ENCODE data around the gene PLEK.
"Not testable (repeated sequence)": the region's sequence is repeated elsewhere in the genome, so short reads cannot be mapped to it uniquely, and the experiment has no call there.

The PLEK gene

DNA sequence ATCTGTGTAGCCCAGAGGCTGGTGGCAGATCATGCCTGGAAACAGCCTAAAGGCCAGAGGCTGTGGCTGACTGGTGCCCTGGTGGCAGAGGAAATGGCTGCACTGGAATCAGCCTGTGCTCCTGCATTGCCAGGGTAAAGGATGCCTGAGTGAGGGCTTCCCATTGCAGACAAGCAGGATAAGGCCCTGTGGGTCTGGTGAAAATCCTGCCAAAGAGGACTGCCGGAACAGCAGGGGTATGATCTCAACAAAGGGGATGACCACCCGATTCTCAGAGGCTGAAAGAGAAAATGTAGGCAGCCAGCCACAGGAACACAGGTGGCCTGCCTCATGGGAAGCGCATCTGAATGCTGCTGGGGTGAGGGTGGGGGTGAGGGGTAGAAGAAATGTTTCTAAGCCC is 53.8 kb downstream of the PLEK start:
- DNase-seq, result no peak

DNA sequence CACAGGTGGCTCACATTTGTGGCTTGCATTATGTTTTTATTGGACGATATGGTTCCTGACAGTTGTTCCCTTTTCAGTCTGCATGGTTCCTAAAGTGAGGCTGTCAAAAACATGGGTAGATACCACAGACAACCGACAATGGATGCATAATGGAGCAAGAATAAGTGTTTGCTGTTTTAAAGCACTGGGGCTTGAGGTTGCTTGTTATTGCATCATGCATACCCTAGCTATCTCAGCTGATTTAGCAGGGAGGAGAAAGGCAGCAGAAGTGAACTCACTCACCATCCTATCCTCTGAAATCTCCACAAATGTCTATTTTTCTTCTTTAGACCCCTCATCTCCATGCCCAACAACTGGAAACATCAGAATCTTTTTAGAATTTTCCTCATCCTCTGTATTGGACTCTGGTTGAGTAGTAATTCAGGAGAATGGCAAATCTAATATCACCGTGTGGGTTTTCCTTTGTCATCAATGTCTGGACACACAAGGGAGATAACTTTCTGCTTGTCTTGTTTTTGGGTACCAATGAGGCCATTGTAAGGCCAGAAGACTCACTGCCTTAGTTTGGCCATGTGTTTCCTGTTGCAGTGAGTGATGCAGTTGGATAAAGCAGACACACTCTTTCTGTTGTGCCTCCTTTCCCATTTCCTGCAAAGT is 55.3 kb downstream of the PLEK start:
- no peak for DNase-seq

DNA sequence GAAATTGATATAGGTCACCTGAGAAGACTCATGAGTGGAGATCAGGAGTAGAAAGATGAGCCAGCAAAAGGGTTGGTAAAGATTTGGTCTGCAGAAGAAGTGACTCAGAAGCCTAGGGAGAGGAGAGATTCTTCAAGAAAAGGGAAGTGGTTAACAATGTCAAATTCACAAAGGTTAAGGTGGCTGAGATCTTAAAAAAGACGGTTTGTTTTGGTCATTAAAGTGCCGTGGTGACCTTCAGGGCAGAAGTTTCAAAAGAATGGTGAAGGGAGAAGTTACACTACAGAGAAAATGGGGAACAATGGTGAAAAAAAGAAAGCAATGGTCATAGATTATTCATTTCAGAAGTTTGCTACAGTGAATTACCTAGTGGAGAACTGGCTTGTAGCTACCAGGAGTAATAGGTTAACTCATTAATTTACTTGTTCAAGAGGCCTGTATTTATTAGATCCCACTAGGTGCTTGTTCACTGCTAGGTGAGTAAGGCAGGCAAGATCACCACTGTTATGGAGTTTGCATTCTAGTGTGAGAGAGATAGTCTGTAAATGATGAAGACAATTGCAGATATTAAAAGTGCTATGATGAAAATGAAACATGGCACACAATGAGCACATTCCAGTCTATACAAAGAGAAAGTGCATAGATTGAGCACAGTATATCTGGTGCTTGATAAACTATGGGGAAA is 59.0 kb downstream of the PLEK start:
- DNase-seq, result no peak

DNA sequence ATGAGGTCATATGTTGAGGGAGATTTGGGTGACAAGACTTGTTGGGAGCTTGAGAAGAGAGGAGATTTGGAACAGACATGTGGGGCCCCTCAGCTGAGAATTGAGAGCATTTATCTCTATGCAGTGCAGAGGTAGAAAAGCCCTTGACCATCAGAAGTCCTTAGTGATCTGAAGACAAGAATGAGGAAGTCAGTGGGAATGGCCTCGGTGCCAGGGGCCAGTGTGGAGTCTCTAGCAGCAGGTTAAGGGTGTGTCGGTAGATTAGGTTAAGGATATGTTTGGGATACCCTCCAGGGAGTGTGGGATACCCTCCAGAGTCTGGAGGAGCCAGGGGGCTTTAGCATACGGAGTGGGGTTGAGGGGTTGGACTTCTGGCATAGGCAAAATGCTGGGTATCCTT is 60.4 kb downstream of the PLEK start:
- DNase-seq, result no peak

DNA sequence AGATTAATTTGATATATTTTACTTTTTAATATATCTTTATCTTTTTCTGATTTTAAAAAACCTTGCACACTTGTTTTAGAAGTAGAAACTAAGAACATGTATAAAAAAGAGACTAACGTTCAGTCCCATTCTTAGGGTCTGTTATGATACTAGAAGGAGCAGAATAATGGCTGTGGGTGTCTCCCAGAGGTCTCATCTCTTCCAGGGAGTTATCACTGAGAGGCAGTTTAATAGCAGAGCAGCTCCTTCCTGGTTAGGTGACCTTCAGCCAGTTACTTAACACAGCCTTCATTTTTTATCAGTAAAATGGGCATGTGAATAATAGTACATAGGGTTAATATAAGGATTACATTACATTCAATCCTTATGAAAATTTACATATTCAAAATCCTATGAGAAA is 61.4 kb downstream of the PLEK start:
- no peak for DNase-seq

DNA sequence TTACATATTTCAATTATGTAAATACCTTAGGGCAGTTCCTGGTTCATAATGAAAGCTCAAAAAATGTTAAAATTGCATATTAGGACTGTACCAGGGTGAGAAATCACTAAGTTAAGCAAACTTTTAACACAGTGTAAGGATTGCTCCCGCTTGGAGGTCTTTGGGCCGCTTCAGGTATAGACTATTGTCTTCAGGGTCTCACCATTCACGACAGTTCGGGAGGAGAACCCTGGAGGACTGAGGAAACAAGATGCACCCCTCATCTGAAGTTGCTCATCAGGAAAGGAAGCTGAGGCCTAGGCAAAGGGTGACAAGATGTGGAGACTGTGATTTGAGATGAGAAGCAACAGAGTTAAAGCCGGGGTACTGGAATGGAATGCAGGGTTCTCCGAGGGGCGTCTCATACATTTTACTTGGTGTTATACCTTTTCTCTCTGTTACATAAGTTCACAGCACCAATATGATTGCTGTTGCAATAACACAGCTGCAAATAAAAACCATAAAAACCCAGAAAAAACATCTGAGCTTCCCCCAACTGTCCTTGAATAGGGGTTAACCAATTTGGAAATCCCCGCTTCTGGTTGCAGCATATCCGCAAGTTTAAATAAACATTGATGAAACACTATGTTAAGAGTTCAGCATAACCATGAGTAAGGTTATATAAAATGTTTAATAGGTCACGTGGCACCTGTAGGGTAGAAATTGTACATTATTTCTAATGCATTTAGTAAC is 61.9 kb downstream of the PLEK start:
- no peak for DNase-seq

DNA sequence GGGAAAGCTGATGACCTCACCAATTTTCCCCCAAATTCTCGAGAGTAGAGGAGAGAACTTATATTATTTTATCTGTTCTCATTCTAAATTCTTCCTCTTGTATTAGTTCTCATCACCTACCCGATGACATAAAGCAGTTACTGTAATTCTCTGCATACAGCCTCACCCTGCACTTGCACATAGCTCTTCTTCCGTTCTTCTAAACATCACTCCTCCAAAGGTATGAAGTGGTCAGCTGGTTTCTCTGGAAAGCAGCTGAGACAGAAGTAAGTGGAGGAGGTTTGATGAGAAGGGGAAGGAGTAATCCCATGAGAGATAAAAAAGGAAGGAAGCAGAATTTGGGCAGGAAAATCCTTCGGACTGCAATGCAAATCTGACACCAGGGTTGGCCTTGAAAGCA is 63.0 kb downstream of the PLEK start:
- no peak for DNase-seq

DNA sequence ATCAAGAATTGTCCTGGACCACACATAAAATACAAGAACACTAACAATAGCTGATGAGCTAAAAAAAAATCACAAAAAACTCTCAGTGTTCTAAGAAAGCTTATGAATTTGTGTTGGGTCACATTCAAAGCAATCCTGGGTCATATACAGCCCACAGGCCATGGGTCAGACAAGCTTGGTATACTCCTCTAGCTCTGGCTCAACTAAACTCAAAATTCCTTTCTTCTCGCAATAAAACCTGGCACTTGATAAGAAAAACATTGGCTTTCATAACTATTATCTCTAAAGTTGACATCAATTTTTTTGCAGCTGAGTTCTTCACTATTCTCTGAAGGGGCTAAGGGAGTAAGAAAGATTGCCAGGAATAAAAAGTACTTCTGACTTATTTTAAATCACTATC is 63.7 kb downstream of the PLEK start:
- no peak for DNase-seq

DNA sequence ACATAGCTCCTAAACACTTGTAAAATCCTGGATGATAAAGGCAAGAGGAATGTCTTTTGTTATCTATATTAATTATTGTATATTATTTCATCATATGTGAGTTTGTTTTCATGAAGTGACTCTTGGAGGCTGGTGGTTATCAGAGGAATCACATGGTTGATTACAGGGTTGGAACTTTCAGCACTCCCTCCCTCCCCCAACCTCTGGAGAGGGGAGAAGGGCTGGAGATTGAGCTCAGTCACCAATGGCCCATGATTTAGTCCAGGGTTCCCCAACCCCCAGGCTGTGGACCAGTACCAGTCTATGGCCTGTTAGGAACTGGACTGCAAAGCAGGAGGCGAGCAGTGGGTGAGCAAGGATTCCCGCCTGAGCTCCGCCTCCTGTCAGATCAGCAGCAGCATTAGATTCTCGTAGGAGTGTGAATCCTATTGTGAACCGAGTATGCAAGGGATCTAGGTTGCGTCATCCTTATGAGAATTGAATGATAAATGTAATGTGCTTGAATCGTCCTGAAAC is 64.3 kb downstream of the PLEK start:
- DNase-seq, result no peak

DNA sequence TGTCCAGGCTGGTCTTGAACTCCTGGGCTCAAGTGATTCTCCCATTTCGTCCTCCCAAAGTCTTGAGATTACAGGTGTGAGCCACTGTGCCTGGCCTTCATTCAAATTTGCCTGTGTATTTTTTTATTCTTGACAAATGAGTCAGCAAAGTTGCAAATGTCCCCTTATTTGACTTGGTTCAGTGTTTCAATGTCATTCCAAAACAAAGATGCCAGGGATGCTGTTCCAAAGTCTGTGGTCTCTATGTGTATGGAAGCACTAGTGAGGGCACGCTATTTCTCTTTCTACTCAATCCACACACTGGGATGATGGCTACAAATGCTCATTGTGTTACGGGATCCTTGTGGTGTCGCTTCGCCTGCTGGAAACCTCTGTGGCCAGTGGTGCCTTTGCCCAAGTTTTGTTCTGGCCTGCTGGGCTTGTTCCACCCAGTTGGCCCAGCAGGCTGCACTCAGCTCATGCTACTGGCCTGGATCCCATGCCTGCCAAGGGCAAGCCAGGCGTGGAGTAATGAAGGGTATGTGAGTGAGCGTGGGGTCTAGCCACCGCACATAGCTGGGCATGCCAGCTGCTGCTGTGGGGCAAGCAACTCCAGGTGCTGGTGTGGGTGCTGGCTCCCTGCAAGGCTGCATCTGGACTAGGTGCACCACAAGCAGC is 66.4 kb downstream of the PLEK start:
- DNase-seq, result no peak

DNA sequence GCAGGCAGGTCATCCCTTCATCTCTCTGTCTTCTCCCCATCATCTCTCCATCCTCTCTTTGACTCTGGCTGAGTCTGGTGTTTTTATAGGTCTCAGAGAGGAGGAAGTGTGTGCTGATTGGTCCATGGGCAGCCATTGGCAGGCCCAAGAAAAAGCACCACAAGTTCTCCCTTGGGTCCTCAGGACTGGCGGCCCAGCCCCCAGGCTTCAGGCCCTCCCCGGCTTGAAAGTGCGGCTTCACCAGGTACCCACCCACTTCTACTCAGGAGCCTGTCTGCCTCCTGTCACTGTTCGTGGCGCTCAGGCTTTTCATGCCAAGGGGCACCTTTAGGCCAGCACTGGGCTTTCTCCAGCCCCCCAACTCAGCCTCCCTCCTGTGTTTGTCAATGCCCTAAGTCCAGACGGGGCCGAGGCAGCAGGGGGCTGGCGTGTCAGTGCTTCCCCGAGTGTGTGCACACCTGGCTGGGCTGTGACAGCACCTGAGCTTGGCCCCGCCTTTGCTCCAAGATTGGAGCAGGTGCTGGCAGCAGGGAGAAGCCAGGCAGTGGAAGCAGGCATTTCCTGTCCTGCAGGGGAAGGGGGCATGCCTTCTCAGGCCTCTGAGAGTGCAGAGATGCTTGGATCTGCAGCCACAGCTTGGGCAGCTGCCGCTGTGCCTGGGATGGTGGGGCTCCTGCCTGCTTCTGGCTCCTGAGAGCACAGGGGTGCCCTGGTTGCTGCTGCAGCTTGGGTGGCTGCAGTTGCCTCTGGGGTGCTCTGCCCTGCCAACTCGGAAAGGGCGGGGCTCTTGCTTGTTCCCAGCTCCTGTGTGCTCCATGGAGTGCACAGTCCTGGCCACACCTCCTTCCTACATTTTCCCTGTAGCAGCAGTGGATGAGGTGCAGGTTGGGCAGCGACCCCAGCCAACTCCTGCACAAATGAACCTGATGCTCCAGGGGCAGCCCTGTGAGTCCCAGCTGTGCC is 67.9 kb downstream of the PLEK start:
- no peak for DNase-seq

DNA sequence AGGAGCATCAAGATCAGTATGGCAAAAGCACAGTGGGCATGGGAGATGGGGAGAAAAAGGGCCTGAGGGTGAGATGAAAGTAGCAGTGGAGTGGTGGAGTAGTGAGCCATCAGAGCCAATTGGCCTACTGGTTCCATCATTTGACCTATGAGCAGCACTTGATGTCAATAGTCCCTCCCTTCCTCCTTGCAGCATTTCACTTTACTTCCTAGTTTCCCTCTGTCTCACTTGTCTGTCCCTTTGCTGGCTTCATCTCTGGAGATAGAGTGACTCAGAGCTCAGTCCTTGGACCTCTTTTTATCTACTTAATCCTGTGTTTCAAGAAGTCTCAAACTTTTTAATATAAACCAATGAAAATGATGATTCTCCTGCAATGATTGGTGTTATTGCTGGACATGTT is 69.9 kb downstream of the PLEK start:
- DNase-seq, result no peak

DNA sequence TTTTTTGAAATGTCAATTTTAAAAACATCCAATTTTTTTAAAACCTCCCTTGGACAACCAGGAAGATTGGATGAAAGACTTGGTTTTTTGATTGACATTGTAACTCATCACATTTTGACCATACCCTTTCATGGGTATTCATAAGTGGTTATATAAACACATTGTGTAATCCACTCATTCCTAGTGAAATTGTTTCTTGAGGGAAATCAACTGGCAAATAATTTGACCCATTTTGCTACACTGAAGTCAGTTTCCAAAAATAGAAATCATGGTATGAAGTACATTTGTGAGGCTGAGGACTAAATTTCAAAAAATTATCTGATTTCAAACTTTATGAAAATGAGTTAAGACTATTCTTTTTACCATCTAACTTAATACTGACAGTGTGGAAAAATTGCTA is 70.5 kb downstream of the PLEK start:
- DNase-seq, result no peak

DNA sequence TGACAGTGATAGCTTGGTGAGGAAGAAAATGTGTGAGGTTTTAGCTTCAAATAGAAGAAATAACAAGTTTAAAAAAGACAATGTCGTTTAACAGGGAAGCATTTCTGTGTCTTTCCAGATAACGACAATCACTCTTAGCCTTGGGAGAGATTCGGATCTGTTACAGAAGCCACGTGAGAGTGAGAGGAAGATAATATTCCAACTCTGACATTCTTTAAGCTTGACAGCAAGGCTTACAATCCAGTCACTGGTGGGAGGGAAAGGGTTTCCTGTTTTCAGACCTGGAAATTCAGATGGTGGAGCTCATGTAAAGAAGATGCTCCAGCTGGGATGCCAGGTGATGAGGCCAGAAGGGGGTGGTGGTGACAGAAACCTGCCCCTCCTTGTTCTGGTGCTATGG is 71.2 kb downstream of the PLEK start:
- DNase-seq, result no peak

DNA sequence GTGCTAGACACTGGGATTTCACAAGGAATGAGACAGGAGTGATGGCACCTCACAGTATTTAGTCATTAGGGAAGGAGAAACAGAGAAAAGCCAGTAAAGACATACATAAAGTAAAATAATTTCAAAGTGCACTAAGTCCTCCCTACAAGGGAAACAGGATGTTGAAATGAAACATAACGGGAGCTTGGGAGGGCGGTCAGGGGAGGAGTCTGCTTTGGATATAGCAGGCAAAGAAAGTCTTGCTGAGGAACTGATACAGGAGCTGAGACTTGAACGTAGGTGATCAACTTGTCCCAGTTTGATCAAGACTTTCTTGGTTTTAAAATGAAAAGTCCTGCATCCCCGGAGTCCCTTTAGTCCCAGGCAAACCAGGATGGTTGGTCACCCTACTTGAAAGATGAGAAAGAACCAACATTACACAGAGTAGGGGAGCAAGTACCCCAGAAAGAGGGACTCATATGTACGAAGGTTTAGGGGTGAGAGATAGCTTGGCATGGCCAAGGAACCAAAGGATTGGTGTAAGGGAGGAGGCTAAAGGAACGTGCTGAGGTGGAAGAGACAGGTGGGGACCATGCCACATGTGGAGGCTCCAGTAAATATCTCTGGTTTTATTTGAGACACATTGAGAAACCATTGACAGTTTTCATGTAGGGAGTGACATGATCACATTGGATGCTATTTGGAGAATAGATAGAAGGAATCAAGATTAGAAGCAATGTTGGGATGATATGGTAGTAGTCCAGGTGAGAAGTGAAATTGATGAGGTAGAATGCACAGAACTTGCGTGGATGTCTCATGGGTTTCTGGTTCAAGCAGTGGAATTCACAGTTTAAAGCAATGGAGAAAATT is 73.6 kb downstream of the PLEK start:
- DNase-seq, result no peak

DNA sequence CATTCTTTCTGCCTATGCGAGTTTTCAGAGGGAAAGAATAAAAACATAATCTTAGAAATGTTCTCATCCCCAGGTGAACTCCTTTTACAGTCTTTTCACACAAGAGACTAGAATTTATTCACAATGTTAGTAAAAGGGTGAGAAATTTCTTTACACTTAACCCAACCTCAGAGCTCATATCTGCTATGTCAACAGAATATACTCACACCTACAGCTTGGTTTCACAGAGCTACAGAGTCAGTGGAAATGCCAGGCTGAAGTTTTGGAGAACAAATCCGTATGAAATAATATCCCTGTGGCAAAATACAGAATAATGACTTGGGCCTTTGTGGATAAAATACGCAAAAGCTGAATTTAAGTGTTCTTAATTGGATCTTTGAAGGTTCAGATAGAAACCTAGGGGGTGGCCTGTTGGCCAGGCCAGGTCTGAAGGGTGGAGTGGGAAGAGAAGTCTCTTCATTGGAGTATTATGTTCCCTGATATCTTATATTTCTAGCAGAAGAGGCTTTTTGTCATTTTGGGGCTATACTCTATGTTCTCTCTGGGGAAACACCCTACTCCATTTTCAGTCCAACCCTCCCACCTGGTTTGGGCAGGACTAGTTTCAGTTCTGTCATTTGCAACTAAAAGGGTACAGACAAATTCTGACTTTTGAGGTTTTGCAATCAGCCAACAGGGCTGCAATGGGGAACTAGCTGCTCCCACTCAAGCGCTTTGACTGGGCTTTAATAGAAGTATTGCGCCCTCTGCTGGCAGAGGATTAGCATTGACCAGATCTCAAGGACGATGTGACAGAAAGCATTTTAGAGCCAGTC is 76.3 kb downstream of the PLEK start:
- DNase-seq, result peak; percentile 88

DNA sequence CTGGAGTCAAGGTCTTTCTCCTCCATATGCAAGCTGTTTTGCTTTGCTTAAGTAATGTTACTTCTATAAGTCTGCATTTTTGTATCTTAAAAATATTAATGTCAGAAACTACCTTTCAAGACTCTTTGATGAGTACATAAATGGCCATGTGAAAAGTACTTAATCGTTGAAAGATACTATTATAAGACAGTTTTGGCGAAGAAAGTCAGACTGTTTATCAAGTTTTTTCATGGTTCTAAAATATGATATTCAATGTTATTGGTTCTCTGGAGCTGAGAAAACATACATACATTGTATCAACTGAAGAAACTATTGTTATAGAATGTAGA is 76.9 kb downstream of the PLEK start:
- no peak for DNase-seq

DNA sequence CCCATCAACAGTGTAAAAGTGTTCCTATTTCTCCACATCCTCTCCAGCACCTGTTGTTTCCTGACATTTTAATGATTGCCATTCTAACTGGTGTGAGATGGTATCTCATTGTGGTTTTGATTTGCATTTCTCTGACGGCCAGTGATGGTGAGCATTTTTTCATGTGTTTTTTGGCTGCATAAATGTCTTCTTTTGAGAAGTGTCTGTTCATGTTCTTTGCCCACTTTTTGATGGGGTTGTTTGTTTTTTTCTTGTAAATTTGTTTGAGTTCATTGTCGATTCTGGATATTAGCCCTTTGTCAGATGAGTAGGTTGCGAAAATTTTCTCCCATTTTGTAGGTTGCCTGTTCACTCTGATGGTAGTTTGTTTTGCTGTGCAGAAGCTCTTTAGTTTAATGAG is 81.3 kb downstream of the PLEK start:
- not testable (repeated sequence) for DNase-seq
